Activated naive CD4-positive, alpha-beta T cell treated with Interleukin-2 at 50 U/mL for 16 hours (primary cell): ENCODE results near the gene RAD51B.

Source experiments
- DNase-seq: peaks from one replicate; pipeline ENCODE4 v3.0.0-alpha.2; 2020

The RAD51B gene

DNA sequence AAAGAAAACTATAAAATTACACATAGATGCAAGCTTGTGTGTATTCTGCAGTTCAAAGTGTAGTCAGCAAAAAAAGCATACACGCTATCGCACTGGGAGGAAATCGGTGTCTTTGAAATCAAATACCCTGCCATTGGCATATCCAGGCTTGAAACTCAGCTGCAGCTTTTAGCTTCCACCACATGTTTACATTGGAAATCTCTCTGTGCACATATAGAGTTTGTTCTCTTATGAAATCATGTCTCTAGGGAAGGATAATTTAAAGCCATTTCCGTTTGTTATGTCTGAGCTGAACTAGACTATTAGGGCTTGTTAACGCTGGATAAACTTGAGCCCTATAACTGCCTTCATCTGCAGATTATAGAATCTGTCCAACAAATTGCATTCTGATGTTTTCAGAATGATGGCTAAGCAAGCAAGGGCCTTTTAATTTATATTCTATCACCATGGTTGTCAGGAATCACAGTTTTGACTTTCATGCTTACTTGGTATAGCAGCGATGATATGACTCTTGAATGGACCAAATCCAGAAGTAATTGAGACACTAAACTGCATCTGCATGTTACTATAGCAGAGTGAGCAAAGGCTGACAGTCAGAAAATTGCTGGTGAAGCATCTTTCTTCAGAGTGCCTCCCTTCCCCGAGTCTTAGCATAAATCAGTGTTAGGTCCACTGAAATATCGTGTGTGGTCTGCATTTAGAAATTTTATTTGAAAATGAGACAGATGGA, 530.5 kb downstream of the RAD51B start:
- no peak for DNase-seq

DNA sequence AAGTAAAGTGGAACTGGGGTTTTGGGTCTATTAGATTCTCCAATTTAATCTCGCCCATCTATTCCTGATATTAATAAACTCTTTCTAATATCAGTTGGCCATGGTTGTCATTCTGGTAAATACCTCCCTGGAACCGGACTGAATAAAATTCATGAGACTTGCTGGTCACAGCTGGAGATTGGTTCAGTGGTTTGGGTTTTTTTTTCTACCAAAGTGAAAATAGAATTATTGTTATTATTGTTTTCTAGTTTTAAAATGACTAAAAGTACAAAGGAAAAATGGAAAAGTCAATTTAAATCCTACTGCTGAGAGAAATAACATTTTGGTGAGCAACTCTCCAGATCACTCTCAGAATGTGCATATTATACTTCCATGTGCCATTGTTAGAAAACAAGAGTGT, 535.8 kb downstream of the RAD51B start:
- DNase-seq: no peak

DNA sequence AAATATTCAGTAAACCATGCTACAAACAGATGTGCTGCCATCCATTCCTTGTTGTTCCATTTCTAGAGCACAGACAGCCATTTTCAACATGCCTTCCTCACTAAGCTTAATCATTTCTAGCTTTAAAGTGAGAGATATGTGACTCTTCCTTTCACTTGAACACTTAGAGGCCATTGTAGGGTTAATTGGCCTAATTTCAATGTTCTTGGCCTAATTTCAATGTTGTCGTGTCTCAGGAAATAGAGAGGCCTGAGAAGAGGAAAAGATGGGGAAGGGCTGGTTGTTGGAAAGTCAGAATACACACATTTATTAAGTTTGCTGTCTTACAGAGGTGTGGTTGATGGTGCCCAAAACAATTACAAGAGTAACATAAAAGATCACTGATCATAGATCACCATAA, 538.2 kb downstream of the RAD51B start:
- DNase-seq: no peak

DNA sequence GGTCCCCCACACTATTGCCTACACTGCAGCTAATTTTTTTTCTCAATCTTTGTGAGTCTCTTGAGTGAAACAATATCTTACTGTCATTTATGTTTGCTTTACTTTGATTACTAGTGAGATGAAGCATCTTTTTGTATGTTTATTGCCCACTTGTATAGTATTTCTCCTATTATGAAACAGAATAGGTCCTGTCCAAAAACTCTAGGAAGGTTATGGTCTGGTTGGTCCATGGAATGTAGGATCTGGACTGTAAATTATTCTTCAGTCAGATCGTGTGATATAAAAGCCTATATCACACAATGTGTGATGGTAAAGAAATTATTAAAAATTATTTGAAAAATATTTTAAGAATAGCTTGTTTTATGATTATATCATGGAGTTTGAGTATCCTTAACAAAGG, 538.9 kb downstream of the RAD51B start:
- no peak for DNase-seq

DNA sequence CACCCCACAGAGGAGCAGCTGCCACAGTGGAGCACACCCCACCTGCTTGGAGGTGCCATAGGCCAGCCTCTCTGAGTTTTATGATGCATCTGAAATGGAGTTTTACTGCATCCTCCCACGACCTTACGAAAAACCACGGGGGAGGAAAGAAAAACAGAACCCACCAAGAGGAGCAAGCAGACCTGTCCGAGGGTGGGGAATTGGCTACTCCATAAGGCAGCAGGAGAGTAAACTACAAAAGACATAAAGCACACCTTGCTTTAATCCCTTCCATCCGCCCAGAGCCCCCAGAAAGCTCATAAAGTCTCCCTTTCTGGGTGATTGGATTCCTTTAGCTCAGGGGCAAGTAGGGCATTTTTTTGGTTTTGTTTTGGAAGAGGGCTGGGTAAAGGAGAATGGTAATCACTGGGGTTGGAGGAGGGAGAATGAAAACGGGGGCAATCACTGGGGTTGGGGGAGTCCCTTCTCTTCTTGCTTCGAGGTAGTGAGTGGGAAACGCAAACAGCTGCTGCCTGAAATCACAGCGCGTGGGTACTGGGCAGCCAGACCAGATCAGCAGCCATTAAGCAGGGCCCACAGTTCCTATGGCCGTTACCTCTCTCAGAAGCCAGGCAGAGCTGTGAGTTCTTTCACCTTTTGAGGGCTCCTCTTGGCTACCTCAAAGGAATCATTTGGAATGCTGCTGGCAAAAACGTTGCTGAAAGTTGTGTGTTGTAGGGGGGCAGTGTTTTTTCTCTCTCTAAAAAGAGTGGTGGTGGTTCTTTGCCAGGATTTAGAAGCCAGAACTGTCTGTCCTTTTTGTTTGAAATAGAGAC, 539.6 kb downstream of the RAD51B start:
- DNase-seq: no peak

DNA sequence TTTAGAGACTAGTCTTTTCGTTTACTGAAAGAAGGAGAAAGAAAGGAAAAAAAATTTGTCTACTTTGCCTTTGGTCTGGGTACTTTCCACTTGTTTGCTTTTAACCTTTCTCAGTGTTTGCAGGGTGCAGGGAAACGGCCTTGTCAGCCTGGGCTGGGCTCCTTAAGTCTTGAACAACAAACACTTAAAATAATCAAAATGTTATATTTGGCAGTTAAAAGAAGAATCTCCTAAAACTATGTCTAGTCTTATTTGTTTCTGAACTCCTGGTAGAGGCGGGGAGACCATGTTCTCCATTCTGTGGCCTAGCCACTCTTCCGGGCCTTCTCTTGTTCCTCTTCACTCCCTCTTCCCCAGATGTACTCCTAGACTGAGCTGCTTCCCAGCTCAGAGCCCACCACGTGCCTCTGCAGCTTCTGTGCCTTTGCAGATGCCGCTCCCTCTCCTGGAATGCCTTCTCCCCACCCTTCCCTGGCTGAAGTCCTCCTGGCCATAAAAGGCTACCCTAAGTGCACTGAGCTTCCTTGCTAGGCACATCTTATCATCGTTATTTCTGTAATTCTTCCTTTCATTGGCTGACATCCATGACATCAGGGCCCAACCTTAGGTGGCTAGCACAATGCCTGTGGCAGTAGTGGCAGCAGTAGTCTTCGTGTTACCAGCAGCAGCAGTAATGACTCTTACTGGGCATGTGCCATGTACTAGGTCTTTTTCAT, 540.4 kb downstream of the RAD51B start:
- peak; percentile 14 for DNase-seq

DNA sequence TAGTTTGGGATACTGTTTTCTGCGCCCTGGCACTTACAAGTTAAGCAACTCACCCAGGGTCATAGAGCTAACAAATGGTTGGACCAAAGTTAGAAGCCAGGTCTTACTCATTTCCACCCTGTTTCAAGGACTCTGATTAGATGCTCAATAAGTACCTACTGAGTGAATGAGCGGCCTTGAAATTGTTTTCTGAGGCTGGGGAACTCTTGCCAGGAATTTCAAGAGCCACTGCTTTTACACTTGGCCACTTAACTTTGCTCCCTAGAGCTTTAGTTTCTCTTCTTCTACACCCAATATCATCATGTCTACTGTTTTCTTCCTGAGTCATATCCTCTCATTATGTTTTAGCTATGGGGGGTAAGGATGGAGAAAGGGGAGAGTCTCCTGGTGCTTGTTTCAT, 541.7 kb downstream of the RAD51B start:
- DNase-seq: no peak

DNA sequence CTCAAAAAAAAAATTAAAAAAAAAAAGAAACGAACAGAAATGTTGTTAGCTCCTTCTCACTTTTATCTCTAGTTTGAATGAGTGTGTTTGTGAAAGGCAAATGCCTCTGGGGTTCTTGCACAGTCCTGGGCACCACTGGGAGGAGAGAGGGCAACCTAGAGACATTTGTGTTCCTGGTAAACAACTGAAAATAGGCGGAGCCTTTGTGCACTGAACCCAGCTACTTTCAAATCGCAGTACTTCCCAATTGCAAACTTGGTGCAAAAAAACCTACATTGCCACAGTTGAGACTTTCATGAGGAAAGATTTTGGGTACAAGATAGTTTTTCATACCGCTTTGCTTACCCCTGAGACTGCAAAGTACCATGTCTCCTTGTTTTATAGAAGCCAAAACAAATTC, 543.3 kb downstream of the RAD51B start:
- no peak for DNase-seq

DNA sequence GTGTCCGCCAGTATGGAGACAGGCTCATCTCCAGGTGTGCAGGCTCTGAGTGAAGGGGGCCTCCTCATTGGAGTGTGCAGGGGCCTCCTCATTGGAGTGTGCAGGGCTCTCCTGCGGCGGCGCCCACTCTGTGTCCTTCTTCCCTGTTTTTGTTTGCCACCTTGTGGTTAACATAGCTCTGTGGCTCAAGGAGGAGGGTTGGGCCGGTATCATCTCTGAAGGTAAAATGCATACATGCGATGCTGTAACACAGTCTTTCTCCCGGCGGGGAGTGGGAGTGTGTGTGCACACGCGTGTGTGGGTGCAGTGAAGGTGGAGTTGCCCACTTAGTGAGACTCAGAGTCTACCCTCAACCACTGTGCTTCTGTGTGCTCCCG, 543.9 kb downstream of the RAD51B start:
- no peak for DNase-seq

DNA sequence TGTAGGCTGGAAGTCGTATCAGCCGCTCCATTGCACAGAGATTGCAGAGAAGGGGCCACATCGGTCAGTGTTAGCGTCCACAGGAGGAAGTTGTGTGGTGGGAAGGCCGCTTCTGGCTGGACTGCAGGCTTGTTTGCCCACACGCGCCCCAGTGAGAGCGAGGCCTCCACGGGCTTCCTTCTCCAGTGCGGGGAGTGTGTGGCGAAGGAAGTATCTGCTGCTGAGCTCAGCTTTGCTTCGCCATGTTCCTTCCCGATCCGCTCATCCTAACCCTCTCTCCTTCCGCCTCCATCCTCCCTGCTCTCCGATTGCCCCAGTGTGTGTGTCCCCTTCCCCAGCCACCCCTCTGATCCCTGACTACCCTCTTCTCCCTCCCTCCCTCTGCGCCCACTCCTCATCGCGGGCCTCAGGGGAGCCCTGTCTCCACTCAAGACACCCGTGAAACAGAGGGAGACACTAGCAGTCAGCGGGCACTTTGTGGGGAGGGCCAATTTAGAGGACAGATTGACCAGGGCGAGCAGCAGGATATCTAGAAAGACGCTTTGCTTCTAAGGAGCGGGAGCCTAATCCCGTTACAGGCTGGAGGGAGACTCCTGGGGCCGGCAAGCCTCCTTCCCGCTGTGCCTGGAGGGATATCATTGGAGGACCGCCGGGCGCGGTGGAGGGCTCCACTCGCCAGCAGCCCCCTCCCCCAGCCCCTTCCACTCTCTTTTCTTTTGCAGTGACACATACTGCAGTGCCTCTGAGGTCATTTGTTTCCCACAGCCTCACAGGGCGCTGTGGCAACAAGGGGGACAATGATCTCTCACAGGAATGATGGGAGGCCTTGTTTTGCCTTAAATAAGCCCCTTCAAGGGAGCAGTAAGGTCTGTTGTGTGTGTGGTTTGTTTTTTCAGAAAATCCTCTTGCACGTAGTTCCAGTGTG, 544.5 kb downstream of the RAD51B start:
- no peak for DNase-seq

DNA sequence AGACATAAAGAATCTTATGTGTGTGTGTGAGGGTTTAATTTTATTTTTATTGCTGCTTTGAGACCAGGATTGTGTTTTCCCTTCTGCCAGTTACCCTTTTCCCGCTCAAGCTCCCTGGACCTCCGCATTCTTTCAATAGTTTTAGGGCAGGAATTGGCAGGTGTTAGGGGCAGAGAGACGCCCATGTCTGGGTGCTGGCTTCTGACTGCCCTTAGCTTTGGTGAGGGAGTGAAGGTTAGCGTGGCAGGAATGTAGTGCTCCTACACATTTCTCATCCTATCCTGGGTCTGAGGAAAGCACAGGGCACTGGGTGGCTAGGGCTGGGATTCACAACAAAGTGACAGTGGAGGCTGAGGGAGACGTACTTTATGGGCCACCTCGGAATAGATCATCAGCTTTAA, 545.2 kb downstream of the RAD51B start:
- no peak for DNase-seq

DNA sequence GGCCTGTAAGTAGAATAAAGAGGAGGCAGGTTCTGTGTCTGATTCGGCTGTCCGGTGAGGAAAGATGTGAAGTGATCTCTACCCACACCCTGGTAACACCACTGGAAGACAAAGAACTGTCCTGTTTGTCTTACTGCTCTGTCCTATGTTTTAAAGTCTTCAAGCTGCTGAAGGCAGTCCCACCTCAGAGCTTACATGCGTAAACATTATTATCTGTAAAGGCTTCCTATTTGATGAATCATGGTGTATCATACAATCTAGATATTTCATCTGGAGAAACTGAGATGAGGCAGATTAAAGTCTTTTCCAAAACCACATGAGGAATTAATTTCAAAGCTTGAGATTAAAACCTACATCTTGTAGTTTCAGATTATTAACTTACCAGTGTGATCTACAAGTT, 545.6 kb downstream of the RAD51B start:
- no peak for DNase-seq

DNA sequence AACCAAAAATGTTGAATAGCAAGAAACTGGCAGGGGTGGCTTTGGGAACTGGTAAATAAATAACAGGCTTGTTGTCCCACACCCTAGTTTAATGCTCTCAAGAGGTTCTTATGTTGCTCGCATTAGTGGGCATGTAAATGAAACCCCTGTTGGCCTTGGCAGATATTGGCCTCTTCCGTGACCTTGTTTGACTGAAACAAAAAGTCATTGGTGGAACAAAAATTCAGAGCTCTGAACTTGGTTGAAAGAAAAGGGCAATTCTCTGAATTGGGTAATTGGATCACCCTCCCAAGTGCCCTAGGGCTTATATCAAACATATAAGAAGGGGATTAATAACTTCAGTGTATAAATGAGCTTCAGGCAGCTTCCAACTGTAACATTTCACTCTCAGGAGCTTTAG, 547.1 kb downstream of the RAD51B start:
- DNase-seq: no peak

DNA sequence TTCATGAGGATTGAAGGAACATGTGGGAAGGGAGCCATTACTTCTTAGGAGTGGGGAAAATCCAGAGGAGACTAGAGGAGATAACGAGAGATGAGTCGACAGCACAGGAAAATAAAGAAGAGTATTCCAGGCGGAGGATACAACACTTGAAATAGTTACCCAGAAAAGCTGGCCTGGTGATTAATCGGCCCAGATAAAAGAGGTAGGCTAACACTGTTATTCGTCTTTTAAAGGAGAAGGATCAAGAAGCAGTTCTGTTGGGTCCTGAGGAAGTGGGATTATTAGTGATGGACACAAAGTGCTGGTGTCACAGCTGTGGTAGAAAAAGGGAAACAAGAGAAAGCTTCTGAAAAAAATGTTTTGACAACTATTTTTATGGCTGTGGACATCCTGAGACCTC, 548.0 kb downstream of the RAD51B start:
- no peak for DNase-seq

DNA sequence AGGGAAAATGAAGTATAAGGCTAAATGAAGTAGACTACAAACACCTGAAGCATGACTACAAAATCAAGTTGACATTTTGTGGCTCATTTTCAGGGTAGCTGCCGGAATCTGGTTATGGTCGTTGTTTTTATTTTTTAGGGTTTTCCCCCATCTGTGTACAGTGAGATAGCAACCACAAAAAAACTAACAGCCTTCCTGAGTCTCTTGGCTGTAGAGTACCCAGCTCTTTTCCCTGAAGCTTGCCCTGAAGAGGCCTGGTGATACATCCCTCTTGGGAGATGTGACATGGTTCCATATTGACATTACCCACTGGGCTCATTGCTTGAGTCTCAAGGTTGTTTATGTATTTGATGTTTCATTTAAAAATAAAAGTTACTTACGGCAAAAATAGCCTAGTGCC, 549.3 kb downstream of the RAD51B start:
- DNase-seq: peak; percentile 6

DNA sequence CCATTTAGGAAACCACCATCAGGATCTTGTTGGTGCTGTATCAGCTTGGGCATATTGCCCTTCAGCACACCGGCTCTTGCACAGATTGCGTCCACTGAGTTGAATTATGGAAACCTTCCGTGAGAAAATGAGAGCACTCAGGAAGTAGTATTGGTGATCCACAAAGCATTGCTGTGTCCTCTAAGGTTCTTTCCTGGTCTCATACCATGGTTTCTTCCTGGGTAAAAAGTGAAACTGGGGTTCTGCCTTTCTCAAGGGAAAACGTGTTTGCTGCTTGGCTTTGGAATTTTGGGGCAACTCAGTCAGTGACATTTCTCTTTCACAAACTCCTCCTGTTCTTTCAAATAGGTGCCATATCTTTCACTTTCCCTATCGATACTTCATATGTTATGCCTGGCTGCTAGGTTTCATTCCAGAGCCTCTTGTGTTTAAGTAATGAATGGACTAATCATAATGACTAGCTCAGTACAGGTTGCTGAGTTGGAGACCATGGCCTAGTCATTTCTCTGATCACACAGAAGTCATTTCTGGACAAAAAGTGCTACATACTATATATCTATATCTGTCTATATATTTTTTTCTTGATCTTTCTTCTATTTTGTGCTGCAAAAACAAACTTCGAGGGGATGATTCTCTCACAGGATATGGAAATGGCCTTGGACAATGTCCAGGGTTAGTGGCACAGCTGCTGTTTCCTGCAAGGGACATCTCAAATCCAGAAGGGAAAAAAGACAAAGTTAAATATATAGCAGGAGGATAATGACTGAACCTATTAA, 549.9 kb downstream of the RAD51B start:
- DNase-seq: no peak

DNA sequence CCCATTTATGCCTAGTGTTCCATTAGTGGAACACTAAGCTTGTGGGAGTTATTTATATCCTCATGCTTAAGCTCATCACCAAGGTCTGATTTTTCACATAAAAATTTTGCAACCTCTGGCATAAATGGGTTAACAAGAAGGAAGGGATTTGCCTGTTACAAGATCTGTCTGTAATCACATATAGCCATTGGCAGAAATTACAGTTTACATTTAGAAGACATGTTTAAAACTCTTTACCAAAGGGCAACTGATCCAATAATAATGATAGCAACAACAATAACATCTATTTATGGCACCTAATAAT, 550.4 kb downstream of the RAD51B start:
- no peak for DNase-seq

DNA sequence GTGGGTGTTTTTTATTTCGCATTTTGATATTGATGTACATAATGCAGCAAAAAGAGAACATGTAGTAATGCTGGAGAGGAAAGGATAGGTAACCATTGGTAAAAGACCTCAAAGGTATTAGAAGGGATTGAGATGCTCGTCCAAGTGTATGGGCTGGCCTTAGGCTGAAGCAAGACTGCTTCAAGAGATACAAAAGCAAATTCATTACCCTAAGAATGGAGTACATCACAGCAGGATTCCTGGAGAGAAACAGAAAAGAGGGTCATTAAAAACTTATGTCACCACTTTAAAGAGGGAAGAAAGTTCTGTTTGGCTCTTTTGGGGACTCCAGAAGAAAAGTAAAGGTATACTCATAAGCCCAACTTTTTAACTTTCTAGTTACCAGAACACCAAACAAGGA, 552.8 kb downstream of the RAD51B start:
- DNase-seq: no peak

DNA sequence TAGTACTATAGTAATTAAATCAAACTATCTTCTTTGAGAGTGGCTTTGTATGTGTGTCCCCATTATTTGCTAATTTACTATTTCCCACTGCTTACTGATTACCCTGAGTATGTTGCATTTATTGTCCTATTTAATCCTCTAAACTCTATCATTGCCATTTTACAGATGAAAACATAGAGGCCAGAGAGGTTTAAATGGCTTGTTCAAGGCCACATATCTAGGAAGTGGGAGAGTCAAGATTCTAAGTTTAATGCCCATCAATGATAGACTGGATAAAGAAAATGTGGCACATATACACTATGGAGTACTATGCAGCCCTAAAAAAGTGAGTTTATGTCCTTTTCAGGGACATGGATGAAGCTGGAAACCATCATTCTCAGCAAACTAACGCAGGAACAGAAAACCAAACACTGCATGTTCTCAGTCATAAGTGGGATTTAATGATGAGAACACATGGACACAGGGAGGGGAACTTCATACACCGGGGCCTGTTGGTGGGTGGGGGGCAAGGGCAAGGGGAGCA, 553.6 kb downstream of the RAD51B start:
- no peak for DNase-seq

DNA sequence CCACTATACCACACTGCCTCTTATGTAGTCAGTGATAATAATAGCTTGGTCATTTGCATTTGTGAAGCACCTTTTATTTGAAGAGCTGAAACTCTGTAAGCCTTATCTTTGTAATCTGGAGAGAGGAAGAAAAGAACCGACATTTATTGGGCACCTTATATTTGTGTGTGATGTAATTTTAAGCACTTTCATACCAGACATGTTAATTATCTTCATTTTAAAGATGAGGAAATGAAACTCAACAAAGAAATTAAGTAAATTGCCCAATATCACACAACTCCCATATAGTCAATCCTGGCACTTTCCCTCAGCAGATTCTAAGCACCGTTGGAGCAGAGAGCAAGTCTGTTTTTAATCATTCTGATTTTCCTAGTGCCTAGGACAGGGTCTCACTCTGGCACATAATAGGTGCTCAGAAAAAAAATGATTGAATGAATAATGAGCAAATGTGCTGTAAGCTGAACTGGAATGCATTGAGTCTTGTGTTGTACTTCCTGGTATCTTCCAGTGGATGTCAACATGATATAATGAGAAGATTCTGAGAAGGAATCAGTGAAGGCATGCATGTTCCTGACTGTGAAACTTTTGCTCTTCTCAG, 554.4 kb downstream of the RAD51B start:
- DNase-seq: no peak

DNA sequence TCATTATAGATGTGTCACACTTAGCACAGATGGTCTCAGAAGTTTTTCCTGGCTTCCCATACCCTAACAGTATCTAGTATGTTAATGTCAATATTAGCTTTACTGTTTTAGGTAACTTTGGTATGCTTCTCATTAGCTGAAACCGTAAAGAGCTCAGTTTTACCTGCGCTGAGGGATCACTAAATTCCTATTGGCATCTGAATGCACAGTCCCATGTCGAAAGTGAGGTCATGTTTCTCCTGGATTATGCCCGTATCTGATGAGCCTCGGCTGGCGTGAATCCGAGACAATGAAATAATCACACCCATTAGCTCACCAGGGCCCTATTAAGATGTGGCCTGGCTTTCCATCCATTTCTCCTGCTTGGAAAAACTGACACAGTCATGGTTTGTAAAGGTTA, 555.1 kb downstream of the RAD51B start:
- no peak for DNase-seq

DNA sequence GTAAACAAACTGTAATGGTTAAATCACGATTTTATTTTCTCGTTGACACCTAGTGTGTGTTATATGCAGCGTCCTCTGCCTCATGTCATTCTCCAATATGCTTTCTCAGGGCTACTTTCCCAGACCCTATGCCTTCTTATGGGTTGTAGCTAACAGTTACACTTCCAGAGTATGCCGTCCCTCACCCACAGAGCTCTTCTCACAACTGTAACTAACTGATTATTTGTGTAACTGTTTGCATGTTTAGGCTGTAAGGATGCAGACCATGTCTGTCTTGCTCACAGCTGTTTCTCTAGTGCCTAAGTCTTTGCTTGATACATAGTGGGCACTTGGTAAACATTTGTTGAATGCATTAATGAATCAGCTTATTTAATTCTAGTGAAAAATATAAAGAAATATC, 555.8 kb downstream of the RAD51B start:
- DNase-seq: no peak
